ENCODE measurements around the gene SLC9C1. TPM values are rescaled to one million over a fixed set of nuclear protein-coding genes. Genes with fewer than 3 reads are reported as not detected.

Gene SLC9C1
- total and polyA plus RNA-seq, 2 of the 13 experiments (the other 11 are each of a cell fraction or from before 2014, with no cell fraction given): not detected

- in situ Hi-C loops (cut with HindIII; ENCODE audit: extremely low pct_ligation_motif_present, low pct_unique_long_range_greater_than_20kb) (no loop called here), intact Hi-C loops (cut with micrococcal nuclease; ENCODE audit: unreplicated experiment) (no loop called here)
- Histone ChIP-seq H3K27ac (ENCODE audit: extremely low read length, insufficient read depth, low read length) (no peak overlapping the region), H3K4me2 (ENCODE audit: low read depth, low read length) (no peak overlapping the region), H3K4me3 (replicated peaks in 1 of 3; ENCODE audit: insufficient read depth in 1 of 3, low read depth in 2 of 3, low read length in 3 of 3) (no peak overlapping the region), H2AFZ (ENCODE audit: low read length) (no peak overlapping the region), H3K27me3 (ENCODE audit: control insufficient read depth in 1 of 2, insufficient read depth in 2 of 2, low read length in 2 of 2) (no peaks in the 10 kb centered on the region), H3K9ac (ENCODE audit: insufficient read depth, low read depth, low read length) (no peak overlapping the region), H3K79me2 (ENCODE audit: insufficient read depth, low read length) (no peaks in the 10 kb centered on the region), H4K20me1 (ENCODE audit: insufficient read depth, low read length) (no peaks in the 10 kb centered on the region), H3K4me1 (ENCODE audit: insufficient read depth, low read length) (no peaks in the 10 kb centered on the region), H3K9me3 (ENCODE audit: low read length) (peaks cover 31% of the 10 kb centered on the region; the same call in 1 of the 2 replicates), H3K36me3 (replicated peaks in 1 of 2; ENCODE audit: control insufficient read depth in 1 of 2, insufficient read depth in 2 of 2, low read length in 2 of 2) (no peaks in the 10 kb centered on the region)
- ChIA-PET POLR2A (no interaction called here), CTCF (ENCODE audit: low intra/inter-chr PET ratio, low total read pairs) (no interaction called here)
- ATAC-seq: no peak
- 3% methylated on average over 2 of the region's 2 CpGs for WGBS (ENCODE audit: low lambda C conversion rate)
- no TSS peak for BruUV-seq (replicated peaks)
- FAIRE-seq: no peak
- no peak for DNase-seq (ENCODE audit: low spot score)
- TF ChIP-seq NR2F6 (IDR thresholded peaks at IDR 0.05) (no peak), NR2F6 (CRISPR knock-in tag; IDR thresholded peaks at IDR 0.05) (no peak), SOX6 (IDR thresholded peaks at IDR 0.05) (no peak), SOX6 (CRISPR knock-in tag; IDR thresholded peaks at IDR 0.05) (no peak), PAXIP1 (CRISPR knock-in tag; conservative IDR thresholded peaks at IDR 0.05) (no peak), SMAD9 (CRISPR knock-in tag; IDR thresholded peaks at IDR 0.05) (no peak), SP1 (IDR thresholded peaks at IDR 0.05) (no peak), SP1 (CRISPR knock-in tag; IDR thresholded peaks at IDR 0.05) (no peak), MYNN (CRISPR knock-in tag; IDR thresholded peaks at IDR 0.05; ENCODE audit: low read depth) (no peak), NPAS2 (CRISPR knock-in tag; IDR thresholded peaks at IDR 0.05; ENCODE audit: borderline replicate concordance) (no peak), ZNF251 (CRISPR knock-in tag; IDR thresholded peaks at IDR 0.05) (no peak), GATA4 (IDR thresholded peaks at IDR 0.05; ENCODE audit: borderline replicate concordance, low read depth) (no peak), ZNF101 (CRISPR knock-in tag; IDR thresholded peaks at IDR 0.05; ENCODE audit: borderline replicate concordance, low read depth) (no peak), TEAD2 (CRISPR knock-in tag; IDR thresholded peaks at IDR 0.05) (no peak), MTF1 (CRISPR knock-in tag; IDR thresholded peaks at IDR 0.05) (no peak)
- TF ChIP-seq, protein P1, sequence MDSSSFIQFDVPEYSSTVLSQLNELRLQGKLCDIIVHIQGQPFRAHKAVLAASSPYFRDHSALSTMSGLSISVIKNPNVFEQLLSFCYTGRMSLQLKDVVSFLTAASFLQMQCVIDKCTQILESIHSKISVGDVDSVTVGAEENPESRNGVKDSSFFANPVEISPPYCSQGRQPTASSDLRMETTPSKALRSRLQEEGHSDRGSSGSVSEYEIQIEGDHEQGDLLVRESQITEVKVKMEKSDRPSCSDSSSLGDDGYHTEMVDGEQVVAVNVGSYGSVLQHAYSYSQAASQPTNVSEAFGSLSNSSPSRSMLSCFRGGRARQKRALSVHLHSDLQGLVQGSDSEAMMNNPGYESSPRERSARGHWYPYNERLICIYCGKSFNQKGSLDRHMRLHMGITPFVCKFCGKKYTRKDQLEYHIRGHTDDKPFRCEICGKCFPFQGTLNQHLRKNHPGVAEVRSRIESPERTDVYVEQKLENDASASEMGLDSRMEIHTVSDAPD (CRISPR knock-in tag; IDR thresholded peaks at IDR 0.05): no peak
- TF ChIP-seq, protein P2, sequence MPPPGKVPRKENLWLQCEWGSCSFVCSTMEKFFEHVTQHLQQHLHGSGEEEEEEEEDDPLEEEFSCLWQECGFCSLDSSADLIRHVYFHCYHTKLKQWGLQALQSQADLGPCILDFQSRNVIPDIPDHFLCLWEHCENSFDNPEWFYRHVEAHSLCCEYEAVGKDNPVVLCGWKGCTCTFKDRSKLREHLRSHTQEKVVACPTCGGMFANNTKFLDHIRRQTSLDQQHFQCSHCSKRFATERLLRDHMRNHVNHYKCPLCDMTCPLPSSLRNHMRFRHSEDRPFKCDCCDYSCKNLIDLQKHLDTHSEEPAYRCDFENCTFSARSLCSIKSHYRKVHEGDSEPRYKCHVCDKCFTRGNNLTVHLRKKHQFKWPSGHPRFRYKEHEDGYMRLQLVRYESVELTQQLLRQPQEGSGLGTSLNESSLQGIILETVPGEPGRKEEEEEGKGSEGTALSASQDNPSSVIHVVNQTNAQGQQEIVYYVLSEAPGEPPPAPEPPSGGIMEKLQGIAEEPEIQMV (CRISPR knock-in tag; IDR thresholded peaks at IDR 0.05; ENCODE audit: low read depth): no peak
- TF ChIP-seq, protein P3, sequence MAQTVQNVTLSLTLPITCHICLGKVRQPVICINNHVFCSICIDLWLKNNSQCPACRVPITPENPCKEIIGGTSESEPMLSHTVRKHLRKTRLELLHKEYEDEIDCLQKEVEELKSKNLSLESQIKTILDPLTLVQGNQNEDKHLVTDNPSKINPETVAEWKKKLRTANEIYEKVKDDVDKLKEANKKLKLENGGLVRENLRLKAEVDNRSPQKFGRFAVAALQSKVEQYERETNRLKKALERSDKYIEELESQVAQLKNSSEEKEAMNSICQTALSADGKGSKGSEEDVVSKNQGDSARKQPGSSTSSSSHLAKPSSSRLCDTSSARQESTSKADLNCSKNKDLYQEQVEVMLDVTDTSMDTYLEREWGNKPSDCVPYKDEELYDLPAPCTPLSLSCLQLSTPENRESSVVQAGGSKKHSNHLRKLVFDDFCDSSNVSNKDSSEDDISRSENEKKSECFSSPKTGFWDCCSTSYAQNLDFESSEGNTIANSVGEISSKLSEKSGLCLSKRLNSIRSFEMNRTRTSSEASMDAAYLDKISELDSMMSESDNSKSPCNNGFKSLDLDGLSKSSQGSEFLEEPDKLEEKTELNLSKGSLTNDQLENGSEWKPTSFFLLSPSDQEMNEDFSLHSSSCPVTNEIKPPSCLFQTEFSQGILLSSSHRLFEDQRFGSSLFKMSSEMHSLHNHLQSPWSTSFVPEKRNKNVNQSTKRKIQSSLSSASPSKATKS (CRISPR knock-in tag; IDR thresholded peaks at IDR 0.05): no peak
These were observed 40.6 kb downstream of the SLC9C1 start for GRCh38 chr3:112253301-112253971.
